HG03571 (cell line): ENCODE measurements around the gene NELL1.

Experiments
- ATAC-seq: cut with Tn5 transposase; IDR thresholded peaks from one replicate; pipeline ENCODE4 v1.9.1; 2021; ENCODE audit not compliant: unreplicated experiment

Gene NELL1

GRCh38 chr11:20864628-20865027 lies 195.2 kb downstream of the NELL1 start:
- no peak for ATAC-seq

GRCh38 chr11:20865161-20865560 lies 195.8 kb downstream of the NELL1 start:
- no peak for ATAC-seq

GRCh38 chr11:20869123-20869522 lies 199.7 kb downstream of the NELL1 start:
- no peak for ATAC-seq

GRCh38 chr11:20873054-20873453 lies 203.7 kb downstream of the NELL1 start:
- ATAC-seq, result no peak

- no peak for ATAC-seq
These were observed 205.0 kb downstream of the NELL1 start for GRCh38 chr11:20874358-20874757.

- no peak for ATAC-seq
These were observed 206.5 kb downstream of the NELL1 start for GRCh38 chr11:20875889-20876288.

GRCh38 chr11:20876738-20877137 lies 207.4 kb downstream of the NELL1 start:
- no peak for ATAC-seq

GRCh38 chr11:20880094-20880493 lies 210.7 kb downstream of the NELL1 start:
- ATAC-seq, result no peak

- ATAC-seq, result no peak
These were observed 212.1 kb downstream of the NELL1 start for GRCh38 chr11:20881328-20882079.

GRCh38 chr11:20887137-20887536 lies 217.8 kb downstream of the NELL1 start:
- ATAC-seq, result no peak

- no peak for ATAC-seq
These were observed 224.9 kb downstream of the NELL1 start for GRCh38 chr11:20894296-20894695.

- ATAC-seq, result no peak
These were observed 240.8 kb downstream of the NELL1 start for GRCh38 chr11:20909995-20910726.

GRCh38 chr11:20910733-20911132 lies 241.3 kb downstream of the NELL1 start:
- ATAC-seq, result no peak

- ATAC-seq, result no peak
These were observed 242.9 kb downstream of the NELL1 start for GRCh38 chr11:20912065-20912821.

GRCh38 chr11:20912922-20913512 lies 243.6 kb downstream of the NELL1 start:
- ATAC-seq, result no peak

- ATAC-seq, result no peak
These were observed 247.9 kb downstream of the NELL1 start for GRCh38 chr11:20917306-20917705.

GRCh38 chr11:20926799-20927540 lies 257.6 kb downstream of the NELL1 start:
- ATAC-seq, result no peak

- ATAC-seq, result no peak
These were observed 261.6 kb downstream of the NELL1 start for GRCh38 chr11:20931029-20931428.

GRCh38 chr11:20933086-20933485 lies 263.7 kb downstream of the NELL1 start:
- ATAC-seq, result no peak

GRCh38 chr11:20933958-20934357 lies 264.6 kb downstream of the NELL1 start:
- no peak for ATAC-seq

- ATAC-seq, result no peak
These were observed 265.1 kb downstream of the NELL1 start for GRCh38 chr11:20934516-20934915.
